Muscle layer of colon (tissue), 2 donors: Measurements from ENCODE around the gene STARD5.

Experiments
- H3K27ac ChIP-seq: one replicate; pipeline ENCODE4 v1.7.0; 2013; ENCODE audit warnings: low read depth, mild to moderate bottlenecking, low read length, moderate library complexity
- H3K27me3 ChIP-seq, 2 donors: one replicate each; pipeline ENCODE4 v1.7.0; 2013; ENCODE audit warnings: low read length in 2 of 2, mild to moderate bottlenecking in 2 of 2; ENCODE audit not compliant: insufficient read depth in 2 of 2, control insufficient read depth in 1 of 2
- H3K36me3 ChIP-seq: one replicate; pipeline ENCODE4 v1.7.0; 2013; ENCODE audit warnings: mild to moderate bottlenecking, low read length; ENCODE audit not compliant: insufficient read depth
- H3K4me1 ChIP-seq: one replicate; pipeline ENCODE4 v1.7.0; 2013; ENCODE audit warnings: mild to moderate bottlenecking, low read length; ENCODE audit not compliant: insufficient read depth
- H3K4me3 ChIP-seq, 2 donors: one replicate each; pipeline ENCODE4 v1.7.0; 2013; ENCODE audit warnings: low read length in 2 of 2, low read depth in 1 of 2, mild to moderate bottlenecking in 1 of 2, moderate library complexity in 1 of 2
- H3K9ac ChIP-seq: one replicate; pipeline ENCODE4 v1.7.0; 2013; ENCODE audit warnings: low read length
- H3K9me3 ChIP-seq: one replicate; pipeline ENCODE4 v1.7.0; 2013; ENCODE audit warnings: mild to moderate bottlenecking, low read length
- donor health status: abdominal sarcoma.
- donor health status: Adenocarcinoma of cecum.

STARD5 gene

DNA sequence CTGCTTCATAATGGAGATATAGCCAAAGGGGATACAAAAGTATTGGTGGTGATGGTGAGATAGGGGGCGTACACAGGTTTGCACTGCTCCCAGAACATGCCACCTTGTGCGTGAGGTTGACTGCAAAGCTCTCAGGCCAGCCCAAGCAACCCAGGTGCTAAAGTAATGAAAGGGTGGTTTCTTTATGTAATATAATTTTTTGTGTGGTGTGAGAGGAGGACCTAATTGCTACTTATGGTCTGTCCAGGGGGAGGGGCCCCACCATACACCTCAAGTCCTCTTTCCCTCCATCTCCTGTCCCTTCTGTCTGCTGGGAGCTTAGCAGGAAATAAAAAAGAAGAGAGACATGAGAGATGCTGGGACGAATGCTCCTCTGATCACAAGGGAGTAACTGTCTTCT is 53.8 kb downstream of the STARD5 start:
- Histone ChIP-seq H3K9ac (no peak overlapping the region), H3K9me3 (no peaks in the 10 kb centered on the region), H3K36me3 (no peaks in the 10 kb centered on the region), H3K4me3 (no peak overlapping the region), H3K27me3 (no peaks in the 10 kb centered on the region), H3K27ac (no peak overlapping the region), H3K4me1 (peaks cover 9% of the 10 kb centered on the region)

DNA sequence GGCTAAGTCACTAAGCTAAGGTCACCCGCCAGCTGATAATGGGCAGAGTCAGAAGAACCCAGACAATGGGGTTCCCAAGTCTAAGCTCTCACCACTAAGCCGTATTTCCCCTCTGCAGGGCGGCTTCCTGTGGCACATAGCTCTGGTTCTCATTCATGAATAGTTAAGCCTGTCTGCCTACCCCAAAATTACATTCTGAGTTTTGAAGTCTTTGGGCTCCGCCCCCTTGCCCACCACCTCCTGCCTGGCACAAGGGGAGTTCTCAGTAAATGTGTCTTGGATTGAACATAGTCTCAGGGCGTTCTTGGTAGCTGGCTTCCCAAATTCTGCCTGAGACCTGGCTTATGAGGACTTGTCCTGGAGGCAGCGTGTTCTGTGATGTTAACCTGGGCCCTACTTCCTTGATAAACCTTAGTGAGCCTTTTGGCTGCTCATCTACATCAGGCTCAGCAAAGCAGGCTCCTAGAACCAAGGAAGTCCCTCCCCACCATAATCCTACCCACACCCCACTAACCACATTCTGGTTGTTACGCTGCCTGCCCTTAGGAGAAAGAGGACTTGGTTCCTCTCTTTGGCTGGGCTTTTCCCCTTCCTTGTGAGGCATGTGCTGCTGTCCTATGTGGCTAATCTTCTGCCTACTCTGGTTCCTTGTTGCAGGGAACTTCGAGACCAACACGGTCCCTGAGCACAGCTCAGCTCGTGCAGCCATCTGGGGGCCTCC is 54.9 kb downstream of the STARD5 start:
- H3K9me3 ChIP-seq = no peaks in the 10 kb centered on the region
- H3K36me3 ChIP-seq = no peaks in the 10 kb centered on the region
- H3K27me3 ChIP-seq = no peaks in the 10 kb centered on the region
- no peak overlapping the region for H3K4me3 ChIP-seq
- H3K4me1 ChIP-seq = peaks cover 9% of the 10 kb centered on the region
- H3K9ac ChIP-seq = no peak overlapping the region
- H3K27ac ChIP-seq = no peak overlapping the region

- H3K36me3 ChIP-seq = no peaks in the 10 kb centered on the region
- no peak overlapping the region for H3K9ac ChIP-seq
- H3K27ac ChIP-seq = no peak overlapping the region
- no peak overlapping the region for H3K4me3 ChIP-seq
- H3K9me3 ChIP-seq = no peaks in the 10 kb centered on the region
- H3K4me1 ChIP-seq = peaks cover 9% of the 10 kb centered on the region
- no peaks in the 10 kb centered on the region for H3K27me3 ChIP-seq
Observed at GRCh38 chr15:81268340-81268739, 55.6 kb downstream of the STARD5 start.

DNA sequence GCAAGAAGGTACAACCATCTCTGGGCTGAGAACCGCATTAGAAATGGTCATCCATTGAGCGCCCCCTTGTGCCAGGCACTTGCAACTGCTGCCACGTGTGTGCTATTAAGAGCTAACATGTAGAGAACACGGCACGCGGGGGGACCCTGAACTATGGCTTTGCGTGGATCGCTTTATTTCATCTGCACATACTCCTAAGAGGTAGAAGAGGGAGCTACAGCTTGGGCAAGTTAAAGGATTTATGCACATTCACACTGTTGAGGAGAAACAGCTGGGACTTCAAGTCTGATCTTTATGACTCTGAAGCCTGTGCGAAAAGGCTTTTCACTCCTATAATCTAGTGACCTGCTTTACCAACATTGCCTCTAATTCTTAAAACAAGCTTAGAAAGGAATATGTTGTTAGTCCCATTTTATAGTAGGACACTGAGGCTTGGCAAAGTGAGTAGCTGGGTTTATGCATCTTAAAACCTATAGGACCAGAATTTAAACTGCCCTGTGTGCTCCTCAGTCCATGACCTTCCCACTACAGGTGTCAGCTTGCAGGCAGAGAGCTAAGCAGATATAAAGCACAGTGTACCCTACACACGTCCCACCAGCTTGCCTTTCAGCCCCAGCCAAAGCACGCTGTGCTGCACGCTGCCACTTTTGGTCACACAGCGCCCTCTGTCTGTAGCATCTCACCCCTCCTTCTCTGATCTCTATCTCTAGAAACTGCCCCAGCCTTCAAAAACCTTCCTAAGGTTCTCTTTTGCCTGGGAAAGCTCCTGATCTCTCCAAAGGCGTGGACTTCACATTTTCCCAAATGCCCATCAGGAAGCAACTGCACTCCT is 57.8 kb downstream of the STARD5 start:
- H3K4me1 ChIP-seq = peaks cover 9% of the 10 kb centered on the region
- H3K27ac ChIP-seq = no peak overlapping the region
- no peaks in the 10 kb centered on the region for H3K9me3 ChIP-seq
- H3K9ac ChIP-seq = no peak overlapping the region
- H3K4me3 ChIP-seq = peak overlapping the region in 1 of 2 donors; percentile 21
- no peaks in the 10 kb centered on the region for H3K27me3 ChIP-seq
- H3K36me3 ChIP-seq = no peaks in the 10 kb centered on the region

DNA sequence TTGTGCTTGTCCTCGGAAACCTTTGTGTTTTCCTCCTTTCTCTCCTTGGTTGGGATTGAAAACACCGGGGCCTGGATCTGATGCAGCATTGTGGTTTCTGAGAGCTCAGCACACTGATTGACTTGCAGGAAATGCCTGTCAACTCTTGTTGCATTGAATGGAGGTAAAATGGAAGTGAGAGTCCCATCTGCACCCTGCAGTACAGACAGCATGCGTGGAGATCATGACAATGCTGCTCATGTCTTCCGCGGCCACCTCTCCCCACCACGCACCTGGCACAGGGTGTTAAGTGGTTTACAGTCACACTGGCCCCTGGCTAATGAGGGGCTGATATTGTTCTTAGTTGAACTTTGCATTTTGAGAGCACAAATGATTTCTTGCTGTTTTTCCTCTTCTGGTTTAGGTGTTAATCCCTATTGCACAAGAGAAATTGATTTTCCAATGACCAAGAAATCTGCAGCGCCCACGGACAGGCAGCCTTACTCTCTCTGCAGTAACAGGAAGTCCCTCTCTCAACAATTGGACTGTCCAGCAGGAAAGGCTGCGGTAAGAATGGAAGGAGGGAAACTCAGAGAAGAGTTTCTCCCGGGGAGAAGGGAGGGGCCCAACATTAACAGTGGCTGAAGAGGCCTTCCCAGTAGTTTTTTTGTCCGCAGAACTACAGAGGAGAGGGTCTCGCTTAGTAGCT is 58.5 kb downstream of the STARD5 start:
- Histone ChIP-seq H3K27ac (no peak overlapping the region), H3K9ac (no peak overlapping the region), H3K36me3 (no peaks in the 10 kb centered on the region), H3K4me3 (peak overlapping the region in 1 of 2 donors; percentile 21), H3K27me3 (no peaks in the 10 kb centered on the region), H3K4me1 (peaks cover 9% of the 10 kb centered on the region), H3K9me3 (no peaks in the 10 kb centered on the region)

DNA sequence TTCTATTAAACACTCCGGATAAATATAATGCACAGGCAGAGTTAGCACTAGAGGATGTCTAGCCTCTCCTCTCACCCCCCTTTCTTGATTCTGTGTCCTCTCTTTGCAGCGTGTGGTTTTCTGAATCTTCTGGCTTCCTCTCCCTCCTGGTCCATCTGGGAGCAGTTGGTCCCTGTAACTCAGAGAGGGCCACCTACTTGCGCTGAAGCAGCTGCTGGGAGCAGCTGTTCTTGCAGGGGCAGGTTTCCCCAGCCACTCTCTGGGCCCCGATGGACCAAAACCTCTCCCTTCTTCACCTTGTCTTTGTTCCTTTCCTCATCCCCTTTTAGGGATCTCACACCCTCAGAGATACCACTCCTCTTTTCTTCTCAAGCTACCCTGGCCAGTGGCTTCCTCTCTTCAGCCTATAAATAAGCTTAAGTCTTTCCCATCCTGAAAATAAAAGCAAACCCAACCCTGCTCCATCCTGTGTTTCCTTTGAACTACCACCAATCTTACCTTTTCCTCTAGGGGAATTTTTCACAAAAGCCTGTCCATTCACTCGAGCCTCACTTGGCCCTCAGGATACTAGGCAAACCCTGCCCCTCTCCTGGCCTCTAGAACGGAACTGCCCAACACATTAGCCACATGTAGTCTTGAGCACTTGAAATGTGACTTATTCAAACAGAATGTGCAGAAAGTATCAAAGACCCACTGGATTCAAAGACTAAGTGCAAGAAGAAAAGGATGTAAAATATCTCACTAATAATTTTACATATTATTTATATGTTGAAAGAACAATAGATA is 59.7 kb downstream of the STARD5 start:
- H3K9ac ChIP-seq = no peak overlapping the region
- H3K27me3 ChIP-seq = no peaks in the 10 kb centered on the region
- no peaks in the 10 kb centered on the region for H3K9me3 ChIP-seq
- peaks cover 9% of the 10 kb centered on the region for H3K4me1 ChIP-seq
- H3K4me3 ChIP-seq = no peak overlapping the region
- H3K36me3 ChIP-seq = no peaks in the 10 kb centered on the region
- H3K27ac ChIP-seq = no peak overlapping the region

GRCh38 chr15:81263477-81263876 is 60.5 kb downstream of the STARD5 start:
- no peak overlapping the region for H3K4me3 ChIP-seq
- H3K4me1 ChIP-seq = peaks cover 9% of the 10 kb centered on the region
- no peak overlapping the region for H3K27ac ChIP-seq
- H3K9ac ChIP-seq = no peak overlapping the region
- no peaks in the 10 kb centered on the region for H3K9me3 ChIP-seq
- H3K36me3 ChIP-seq = no peaks in the 10 kb centered on the region
- H3K27me3 ChIP-seq = no peaks in the 10 kb centered on the region

DNA sequence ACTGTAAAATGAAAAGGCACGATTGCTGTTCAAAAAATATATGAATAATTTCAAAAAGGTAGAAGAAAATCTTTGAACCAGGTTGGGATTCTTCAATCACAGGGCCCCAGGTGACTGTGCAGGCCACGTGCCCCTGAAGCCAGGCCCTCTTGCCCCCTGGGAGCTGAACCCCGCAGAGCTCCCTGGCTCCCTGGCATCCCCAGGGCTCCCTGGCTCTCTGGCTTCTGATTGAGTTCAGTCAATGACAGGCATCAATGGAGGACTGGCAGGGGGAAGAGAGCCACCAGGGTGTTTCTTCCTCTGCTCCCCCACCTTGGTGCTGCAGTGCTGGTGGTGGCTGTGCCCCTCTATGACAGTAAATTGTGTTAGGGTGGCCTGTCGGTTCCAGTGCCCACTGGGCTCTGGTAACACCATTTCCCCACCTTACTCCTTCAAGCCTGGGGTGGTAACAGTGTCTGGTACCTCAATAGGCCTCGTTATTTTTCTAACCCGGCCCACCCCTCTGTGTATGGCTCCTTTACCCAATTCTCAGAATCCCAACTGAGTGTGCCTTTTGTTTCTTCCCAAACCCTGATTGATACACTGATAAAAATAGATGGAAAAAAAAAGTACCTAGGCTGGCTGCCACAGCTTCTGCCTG is 62.6 kb downstream of the STARD5 start:
- Histone ChIP-seq H3K4me3 (no peak overlapping the region), H3K27ac (no peak overlapping the region), H3K4me1 (peaks cover 8% of the 10 kb centered on the region), H3K9me3 (no peaks in the 10 kb centered on the region), H3K36me3 (no peaks in the 10 kb centered on the region), H3K27me3 (no peaks in the 10 kb centered on the region), H3K9ac (no peak overlapping the region)

DNA sequence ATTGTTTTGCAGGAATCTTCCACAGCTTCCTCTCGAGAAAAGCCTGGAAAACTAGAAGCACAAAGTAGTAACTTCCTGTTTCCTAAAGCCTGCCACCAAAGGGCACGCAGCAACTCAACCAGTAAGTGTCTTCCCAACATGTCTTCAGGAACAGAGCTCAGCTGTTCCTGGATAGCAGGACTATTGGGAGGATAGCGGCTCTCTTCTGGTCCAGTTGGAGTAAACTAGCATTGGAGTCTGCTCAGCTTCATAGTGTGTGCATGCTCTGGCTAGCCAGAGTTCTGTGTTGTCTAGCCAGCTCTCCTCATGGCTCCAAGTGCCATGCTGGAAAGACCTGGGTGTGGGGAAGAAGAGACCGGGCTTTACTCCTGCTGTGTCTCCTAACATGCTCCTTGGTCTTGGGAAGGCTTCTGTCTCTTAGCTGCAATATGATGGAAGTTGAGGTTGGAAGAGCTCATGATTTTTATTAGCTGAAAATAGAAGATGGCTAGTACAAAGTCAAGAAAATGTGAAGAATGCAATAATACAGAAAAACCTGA is 64.1 kb downstream of the STARD5 start:
- no peaks in the 10 kb centered on the region for H3K9me3 ChIP-seq
- no peaks in the 10 kb centered on the region for H3K27me3 ChIP-seq
- H3K36me3 ChIP-seq = no peaks in the 10 kb centered on the region
- no peaks in the 10 kb centered on the region for H3K4me1 ChIP-seq
- no peak overlapping the region for H3K27ac ChIP-seq
- H3K9ac ChIP-seq = no peak overlapping the region
- H3K4me3 ChIP-seq = no peak overlapping the region
